GM12801 (cell line): Measurements from ENCODE around the gene CCDC73.

Experiments used
- CTCF ChIP-seq: IDR thresholded peaks from one replicate; pipeline ENCODE4 v1.5.1; 2011; ENCODE audit warnings: control low read depth; ENCODE audit not compliant: insufficient read length; ENCODE audit errors: extremely low read depth

The CCDC73 gene

GRCh38 chr11:32576456-32576855, 218.0 kb downstream of the CCDC73 start:
- TF ChIP-seq CTCF, result no peak

GRCh38 chr11:32575070-32575469, 219.4 kb downstream of the CCDC73 start:
- no peak for TF ChIP-seq CTCF

GRCh38 chr11:32574421-32574820, 220.0 kb downstream of the CCDC73 start:
- TF ChIP-seq CTCF, result no peak

GRCh38 chr11:32573228-32573627, 221.2 kb downstream of the CCDC73 start:
- no peak for TF ChIP-seq CTCF

- no peak for TF ChIP-seq CTCF
Measured at GRCh38 chr11:32571039-32571438, 223.4 kb downstream of the CCDC73 start.

GRCh38 chr11:32569313-32569881, 225.1 kb downstream of the CCDC73 start:
- TF ChIP-seq CTCF, result no peak

GRCh38 chr11:32567154-32567553, 227.3 kb downstream of the CCDC73 start:
- TF ChIP-seq CTCF, result no peak
